Pulmonary artery endothelial cell (primary cell): ENCODE data around the gene ANKRD33. TPM values are rescaled to one million over a fixed set of nuclear protein-coding genes. Genes with fewer than 3 reads are reported as not detected.

Experiments used
- DNase-seq: peaks from one replicate; pipeline ENCODE4 v3.0.0-alpha.2; 2011; ENCODE audit warnings: low read depth, low spot score
- total RNA-seq: library from RNA; depleted of rRNA; stranded (reverse); fragments of >200 nt; gene quantifications from 2 replicates; pipeline ENCODE4 v1.2.3, GENCODE V29; 2014

The ANKRD33 gene, protein sequence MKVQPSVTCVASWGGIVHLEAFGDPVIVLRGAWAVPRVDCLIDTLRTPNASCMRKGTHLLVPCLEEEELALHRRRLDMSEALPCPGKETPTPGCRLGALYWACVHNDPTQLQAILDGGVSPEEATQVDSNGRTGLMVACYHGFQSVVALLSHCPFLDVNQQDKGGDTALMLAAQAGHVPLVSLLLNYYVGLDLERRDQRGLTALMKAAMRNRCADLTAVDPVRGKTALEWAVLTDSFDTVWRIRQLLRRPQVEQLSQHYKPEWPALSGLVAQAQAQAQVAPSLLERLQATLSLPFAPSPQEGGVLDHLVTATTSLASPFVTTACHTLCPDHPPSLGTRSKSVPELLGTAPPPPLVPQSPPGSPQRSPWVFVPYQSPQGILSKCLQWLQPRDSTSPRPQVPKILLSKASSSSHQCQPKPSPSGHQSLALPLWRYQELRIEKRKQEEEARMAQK
- total RNA-seq: 0.07 and 0.20 TPM in 2 replicates

GRCh38 chr12:51887476-51888315 is at the start of gene ANKRD33:
ANKRD33 (plus strand) TSS chr12:51888103; CDS start chr12:51888187, 84 bp downstream.
- DNase-seq: no peak

- DNase-seq: no peak
These were observed 49.1 kb upstream of the ANKRD33 start for GRCh38 chr12:51838762-51839161.

DNA sequence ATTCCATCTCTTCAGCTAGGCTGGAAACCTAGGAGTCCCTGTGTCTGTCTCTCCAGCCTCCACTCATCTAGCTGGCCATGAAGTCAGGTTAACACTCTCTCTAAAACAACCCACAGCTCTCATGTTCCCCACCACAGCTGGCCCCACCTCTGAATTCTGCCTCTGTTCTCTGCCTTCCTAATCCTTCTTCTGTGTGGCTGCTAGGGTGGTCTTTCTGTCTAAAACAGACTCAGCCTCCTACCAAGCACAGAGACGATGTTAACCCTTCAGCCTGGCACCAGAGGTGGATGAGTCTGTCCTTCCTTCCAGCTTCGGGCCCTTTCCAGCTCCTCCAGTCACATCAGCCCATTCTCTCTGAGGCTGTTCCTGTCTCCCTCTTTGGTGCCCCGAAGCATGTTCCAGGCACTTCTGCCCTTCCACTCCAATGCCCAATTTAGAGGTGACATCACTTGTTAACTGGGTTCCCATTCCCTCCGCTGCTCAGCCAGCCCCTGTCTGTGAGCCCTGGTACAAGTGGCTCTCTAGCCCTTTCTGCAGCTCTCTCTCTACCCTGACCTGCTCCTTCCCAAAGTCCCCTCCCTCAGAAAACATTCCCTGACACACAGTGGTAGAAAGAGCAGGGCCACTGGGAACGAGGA is 48.5 kb upstream of the ANKRD33 start:
- no peak for DNase-seq

- no peak for DNase-seq
These were observed 46.9 kb upstream of the ANKRD33 start for GRCh38 chr12:51840966-51841365.

DNA sequence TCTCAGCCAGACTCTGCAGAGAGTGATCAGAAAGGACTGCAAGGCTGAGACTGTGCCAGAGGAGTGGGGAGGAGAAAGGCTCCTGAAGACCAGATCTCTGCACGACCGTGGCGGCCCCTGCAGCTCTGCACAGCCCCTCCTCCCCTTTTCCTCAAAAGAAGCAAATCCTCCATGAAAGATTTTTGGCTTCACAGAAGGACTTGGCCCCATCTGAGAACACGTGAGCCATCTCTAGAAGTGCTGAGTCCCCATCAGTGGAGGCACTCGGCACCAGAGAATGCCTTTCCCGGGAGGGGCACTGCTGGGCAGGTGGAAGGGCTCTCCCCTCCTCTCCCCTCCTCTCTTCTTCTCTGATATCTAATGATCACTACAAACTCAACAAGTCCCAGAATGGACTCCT is 46.2 kb upstream of the ANKRD33 start:
- no peak for DNase-seq

- no peak for DNase-seq
These were observed 43.0 kb upstream of the ANKRD33 start for GRCh38 chr12:51844854-51845253.

- no peak for DNase-seq
These were observed 42.4 kb upstream of the ANKRD33 start for GRCh38 chr12:51845482-51845881.

- no peak for DNase-seq
These were observed 41.6 kb upstream of the ANKRD33 start for GRCh38 chr12:51846271-51846691.

DNA sequence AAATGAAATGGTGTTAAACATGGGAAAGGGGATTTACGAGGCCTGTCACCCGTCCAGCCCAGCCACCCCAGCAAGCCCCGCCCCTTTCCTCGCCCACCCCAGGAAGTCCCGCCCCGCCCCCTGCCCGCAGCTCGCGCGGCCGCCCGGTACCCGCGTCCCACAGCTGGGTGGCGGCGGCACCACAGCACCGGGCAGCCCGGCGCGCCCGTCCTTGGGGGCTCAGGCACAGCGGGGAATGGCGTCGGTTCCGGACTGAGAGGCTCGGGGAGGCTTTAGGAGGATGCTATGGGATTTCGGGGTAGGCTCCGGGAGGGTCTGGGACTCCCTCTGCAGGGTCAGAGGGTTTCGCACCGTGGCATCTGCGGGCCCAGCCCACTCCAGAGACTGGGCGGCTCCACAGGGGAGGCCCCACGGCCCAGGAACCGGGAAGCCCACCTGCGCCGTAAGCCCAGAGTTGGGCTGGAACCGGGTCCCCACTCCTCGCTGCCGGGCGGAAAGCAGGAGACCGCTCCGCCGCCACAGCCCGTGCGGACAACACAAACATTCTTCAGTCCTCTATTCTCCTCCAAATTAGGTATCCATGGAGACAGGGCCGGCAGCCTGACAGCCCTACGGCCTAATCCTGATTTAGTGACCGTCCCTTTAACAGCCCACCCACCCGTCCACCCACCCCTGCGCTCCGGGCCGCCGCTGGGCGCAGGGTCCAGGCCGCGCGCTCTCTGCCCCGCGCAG is 40.8 kb upstream of the ANKRD33 start:
- no peak for DNase-seq

GRCh38 chr12:51847643-51848325 is 40.1 kb upstream of the ANKRD33 start:
- no peak for DNase-seq

DNA sequence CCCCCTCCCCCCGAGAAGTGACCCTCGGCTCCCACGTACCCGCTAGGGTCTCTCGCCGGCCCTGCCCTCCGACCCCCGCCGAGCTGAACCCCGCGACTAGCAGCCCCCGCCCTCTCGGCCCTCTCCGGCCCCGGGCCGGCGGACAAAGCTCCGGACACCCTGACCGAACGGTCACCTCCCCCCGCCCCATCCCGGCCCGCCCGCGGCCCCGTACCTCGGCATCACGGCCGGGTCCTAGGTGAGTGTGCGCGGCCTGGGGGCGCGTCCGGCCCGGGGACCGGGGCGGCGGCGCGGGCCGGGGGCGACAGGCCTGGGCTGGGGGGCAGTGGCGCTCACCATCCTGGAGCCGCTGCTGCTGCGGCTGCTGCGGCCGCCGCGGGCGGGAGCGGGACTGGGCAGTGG is 39.6 kb upstream of the ANKRD33 start, which contains the start of gene FIGNL2:
FIGNL2 (minus strand) TSS at position 393 of the 402 bp plus-strand sequence. CDS start 26,305 bp downstream, outside the sequence.
- no peak for DNase-seq

- no peak for DNase-seq
These were observed 38.8 kb upstream of the ANKRD33 start for GRCh38 chr12:51848841-51849735.

DNA sequence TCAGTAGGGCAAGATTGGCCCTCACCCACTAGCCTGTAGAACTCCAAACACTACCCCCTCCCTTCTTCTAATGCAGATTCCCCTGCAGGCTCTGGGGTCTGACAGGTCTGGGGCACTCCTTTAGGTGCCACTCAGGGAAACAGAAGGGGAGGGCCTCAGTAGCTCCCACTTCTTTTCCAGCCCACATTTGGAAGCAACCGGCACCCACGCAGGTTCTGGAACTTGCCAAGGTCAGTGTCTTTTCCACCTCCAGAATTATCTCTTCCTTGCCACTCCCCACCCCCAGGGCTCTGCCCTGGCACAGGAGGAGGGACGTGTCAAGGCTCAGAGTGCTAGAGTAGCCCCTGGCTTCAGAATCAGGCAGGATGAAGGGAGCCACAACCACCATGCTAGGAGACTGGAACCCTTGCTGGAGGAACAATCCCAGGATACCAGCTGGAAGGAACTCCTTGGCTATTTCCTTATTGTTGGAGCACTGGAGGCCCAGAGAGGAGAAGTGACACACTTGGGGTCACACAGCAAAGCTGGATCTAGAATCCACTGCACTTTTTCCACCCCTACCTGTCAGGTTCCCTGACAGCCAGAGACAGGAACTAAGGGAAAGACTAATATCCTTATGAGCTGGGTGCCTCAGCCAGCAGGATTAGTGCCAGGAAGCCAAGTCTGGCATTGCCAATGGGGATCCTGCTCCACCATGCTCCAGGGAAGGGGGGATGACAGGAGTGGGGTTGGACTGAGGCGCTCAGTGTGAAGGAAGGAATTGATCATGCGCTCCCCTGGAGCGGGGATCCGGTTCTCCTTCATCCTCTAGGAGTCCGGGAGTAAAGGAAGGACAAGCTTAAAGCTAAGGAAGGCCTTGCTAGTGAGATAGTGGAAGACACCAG is 37.6 kb upstream of the ANKRD33 start:
- no peak for DNase-seq

- DNase-seq: no peak
These were observed 37.0 kb upstream of the ANKRD33 start for GRCh38 chr12:51850965-51851299.

- no peak for DNase-seq
These were observed 36.3 kb upstream of the ANKRD33 start for GRCh38 chr12:51851413-51852124.

DNA sequence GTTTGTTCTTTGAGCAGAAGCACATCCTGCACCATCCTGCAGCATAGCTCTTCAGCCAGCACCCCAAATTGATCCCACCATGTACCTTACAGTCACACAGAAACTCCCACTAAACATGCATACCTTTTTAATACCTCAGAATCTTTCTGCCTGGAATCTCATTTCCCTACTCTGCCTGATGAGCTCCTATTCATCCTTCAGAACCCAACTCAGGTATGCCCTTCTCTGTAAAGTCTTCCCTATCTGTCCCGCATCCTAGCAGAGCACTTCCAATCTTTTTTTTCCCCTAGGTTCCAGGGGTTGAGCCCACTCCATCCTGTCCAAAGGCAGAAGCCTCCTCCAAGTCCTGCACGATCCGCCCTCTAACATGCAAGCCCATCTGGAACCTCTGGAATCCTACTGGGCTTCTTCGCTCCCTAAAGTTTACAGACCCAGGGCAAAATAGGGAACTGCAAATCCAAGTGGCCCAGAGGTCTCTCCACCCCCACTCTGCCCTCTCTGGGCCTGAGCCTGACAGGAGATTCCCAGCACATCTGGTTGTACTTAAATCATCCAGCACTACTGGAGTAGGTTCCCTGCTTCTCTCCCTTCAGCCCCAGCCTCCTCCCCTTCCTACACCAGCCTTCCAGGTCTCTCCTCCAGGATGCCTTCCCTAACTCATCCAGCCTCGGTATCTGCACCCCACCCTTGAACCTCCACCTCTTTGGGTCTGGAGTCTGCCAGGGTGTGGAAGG is 35.3 kb upstream of the ANKRD33 start:
- no peak for DNase-seq
